ENCODE results near the gene DHRS7C. TPM values are rescaled to one million over a fixed set of nuclear protein-coding genes. Genes with fewer than 3 reads are reported as not detected.
A peak's percentile ranks its signal among the peaks of the same experiment; 100 is the strongest.

Gene DHRS7C
- 100 to 1,000 TPM in 5 of 12 donors, 10 to 100 TPM in 6, not detected in 1; 20.3 to 121 (median 88.3) TPM for polyA plus RNA-seq (ENCODE audit: insufficient read length in 12 of 12)
- long read RNA-seq, donor 1: 0 reads
- long read RNA-seq, donor 2, transcript DHRS7C-202 (6 exons, 984 nt): major isoform, 8 of 48 reads
- long read RNA-seq, donor 2, partial matches to known transcripts: 21 of 48 reads
- long read RNA-seq, donor 2, other reads (novel, unspliced or antisense): 17 of 48 reads
- long read RNA-seq, donor 3, transcript DHRS7C-202 (6 exons, 984 nt): major isoform, 7 of 24 reads
- long read RNA-seq, donor 3, partial matches to known transcripts: 6 of 24 reads
- long read RNA-seq, donor 3, other reads (novel, unspliced or antisense): 10 of 24 reads
- long read RNA-seq, donor 4, partial matches to known transcripts: 0 of 10 reads
- long read RNA-seq, donor 4, other reads (novel, unspliced or antisense): 7 of 10 reads
- long read RNA-seq, donor 5, transcript DHRS7C-202 (6 exons, 984 nt): major isoform, 26 of 75 reads
- long read RNA-seq, donor 5, partial matches to known transcripts: 15 of 75 reads
- long read RNA-seq, donor 5, other reads (novel, unspliced or antisense): 30 of 75 reads
- long read RNA-seq, donor 6, partial matches to known transcripts: 5 of 9 reads
- long read RNA-seq, donor 6, other reads (novel, unspliced or antisense): 0 of 9 reads
- long read RNA-seq, donor 7, partial matches to known transcripts: 5 of 18 reads
- long read RNA-seq, donor 7, other reads (novel, unspliced or antisense): 8 of 18 reads
- long read RNA-seq, donor 8, transcript DHRS7C-202 (6 exons, 984 nt): major isoform, 19 of 50 reads
- long read RNA-seq, donor 8, partial matches to known transcripts: 5 of 50 reads
- long read RNA-seq, donor 8, other reads (novel, unspliced or antisense): 22 of 50 reads
- long read RNA-seq, donor 9, transcript DHRS7C-202 (6 exons, 984 nt): major isoform, 7 of 16 reads
- long read RNA-seq, donor 9, partial matches to known transcripts: 0 of 16 reads
- long read RNA-seq, donor 9, other reads (novel, unspliced or antisense): 8 of 16 reads
- long read RNA-seq, donor 10, transcript DHRS7C-202 (6 exons, 984 nt): major isoform, 9 of 56 reads
- long read RNA-seq, donor 10, partial matches to known transcripts: 14 of 56 reads
- long read RNA-seq, donor 10, other reads (novel, unspliced or antisense): 29 of 56 reads
- long read RNA-seq, donor 11, transcript DHRS7C-202 (6 exons, 984 nt): major isoform, 7 of 24 reads
- long read RNA-seq, donor 11, partial matches to known transcripts: 5 of 24 reads
- long read RNA-seq, donor 11, other reads (novel, unspliced or antisense): 11 of 24 reads

- peak; percentile 52 for DNase-seq
Observed at GRCh38 chr17:9790889-9791876, at the start of gene DHRS7C. DHRS7C (minus strand) TSS chr17:9791592; CDS start chr17:9791284, 308 bp downstream.

- DNase-seq: no peak
Observed at GRCh38 chr17:9839433-9839832, 48.0 kb upstream of the DHRS7C start.

GRCh38 chr17:9837551-9838471 is 46.4 kb upstream of the DHRS7C start:
- DNase-seq: peak; percentile 20

- DNase-seq: no peak
Observed at GRCh38 chr17:9833922-9834321, 42.5 kb upstream of the DHRS7C start.

GRCh38 chr17:9830711-9831110 is 39.3 kb upstream of the DHRS7C start:
- no peak for DNase-seq

GRCh38 chr17:9829343-9829742 is 38.0 kb upstream of the DHRS7C start:
- DNase-seq: no peak

GRCh38 chr17:9828296-9829295 is 37.2 kb upstream of the DHRS7C start:
- DNase-seq: no peak

GRCh38 chr17:9825641-9826150 is 34.3 kb upstream of the DHRS7C start, which contains the start of gene GLP2R:
GLP2R (plus strand) TSS chr17:9825924; CDS start chr17:9826064, 140 bp downstream.
- no peak for DNase-seq

- no peak for DNase-seq
Observed at GRCh38 chr17:9824797-9825338, 33.5 kb upstream of the DHRS7C start.

- no peak for DNase-seq
Observed at GRCh38 chr17:9824094-9824493, 32.7 kb upstream of the DHRS7C start.

GRCh38 chr17:9821921-9822320 is 30.5 kb upstream of the DHRS7C start, which contains the start of gene GSG1L2:
GSG1L2 (minus strand) TSS chr17:9822079; CDS start chr17:9822071, 8 bp downstream.
- no peak for DNase-seq

- DNase-seq: no peak
Observed at GRCh38 chr17:9820448-9820847, 29.1 kb upstream of the DHRS7C start.

GRCh38 chr17:9818760-9819159 is 27.4 kb upstream of the DHRS7C start:
- DNase-seq: no peak

- DNase-seq: peak; percentile 22
Observed at GRCh38 chr17:9817086-9817485, 25.7 kb upstream of the DHRS7C start.

GRCh38 chr17:9816472-9816871 is 25.1 kb upstream of the DHRS7C start:
- no peak for DNase-seq

GRCh38 chr17:9814337-9814945 is 23.0 kb upstream of the DHRS7C start:
- no peak for DNase-seq

GRCh38 chr17:9813166-9813565 is 21.8 kb upstream of the DHRS7C start:
- DNase-seq: no peak

All from muscle of arm (tissue), 14 donors.